Heart right ventricle (tissue), 16 donors: Measurements from ENCODE around the gene SAPCD2. TPM values are rescaled to one million over a fixed set of nuclear protein-coding genes. Genes with fewer than 3 reads are reported as not detected.
"Not testable (repeated sequence)": the region's sequence is repeated elsewhere in the genome, so short reads cannot be mapped to it uniquely, and the experiment has no call there.

Experiments used
- ATAC-seq, 8 donors: fragments of 200-7000 bp; cut with Tn5 transposase; one replicate each; pipeline ENCODE4 v1.9.1; 2020; ENCODE audit warnings: mild to moderate bottlenecking in 8 of 8, moderate library complexity in 8 of 8, moderate number of reproducible peaks in 1 of 8
- DNase-seq, 2 donors: peaks; one replicate each; pipeline ENCODE4 v3.0.0-alpha.2; 2020
- H3K27ac ChIP-seq, 10 donors: fragments of 200-600 bp; sonication (generic) in 2 of 10; one replicate each; pipeline versions ENCODE4 v1.5.0 to v1.8.0; 2020 to 2022; ENCODE audit warnings: mild to moderate bottlenecking in 3 of 10
- H3K27me3 ChIP-seq, 7 donors: fragments of 200-600 bp; one replicate each; pipeline ENCODE4 v1.8.0; 2021 to 2022; ENCODE audit warnings: mild to moderate bottlenecking in 2 of 7
- H3K36me3 ChIP-seq, 9 donors: fragments of 200-600 bp; sonication (generic) in 1 of 9; one replicate each; pipeline versions ENCODE4 v1.5.0 to v1.8.0; 2020 to 2022; ENCODE audit warnings: mild to moderate bottlenecking in 2 of 9
- H3K4me1 ChIP-seq, 9 donors: fragments of 200-600 bp; sonication (generic) in 1 of 9; one replicate each; pipeline versions ENCODE4 v1.5.0 to v1.8.0; 2020 to 2022; ENCODE audit warnings: mild to moderate bottlenecking in 4 of 9
- H3K4me3 ChIP-seq, 10 donors: fragments of 200-600 bp; sonication (generic) in 2 of 10; one replicate each; pipeline versions ENCODE4 v1.5.0 to v1.8.0; 2020 to 2022; ENCODE audit warnings: mild to moderate bottlenecking in 7 of 10, moderate library complexity in 2 of 10
- H3K9me3 ChIP-seq, 11 donors: fragments of 200-600 bp in 10 of 11; sonication (generic) in 2 of 11; one replicate each; pipeline versions ENCODE4 v1.5.0 to v1.8.0; 2013 to 2022; ENCODE audit warnings: mild to moderate bottlenecking in 2 of 11, control low read depth in 1 of 11, moderate library complexity in 1 of 11
- WGBS, 2 donors: extraction: QIAGEN DNeasy Blood & Tissue Kit; methylation state at CpG; one replicate each; pipeline ENCODE4 v1.1.7; 2013; ENCODE audit warnings: inconsistent platforms in 1 of 2; 5-methylcytosine and 5-hydroxymethylcytosine counted together
- intact Hi-C, 10 donors: fragments of 100-400 bp; cut with DNase I; formaldehyde crosslinking; loops; one replicate each; pipeline versions ENCODE4 v1.11.1 to v1.14.2; 2022
- long read RNA-seq, 3 donors: library from polyadenylated mRNA; unstranded; transcript quantifications; one replicate each; pipeline ENCODE4 v2.0.0, GENCODE V29; 2020 to 2021
- polyA plus RNA-seq, 2 donors: library from polyadenylated mRNA; stranded (reverse); fragments of 200-250 nt; gene quantifications; one replicate each; pipeline ENCODE4 v1.2.3, GENCODE V29; 2013
- total RNA-seq, 10 donors: library from RNA; stranded (reverse); fragmentation: NEBNext Ultra II Directional in 3 of 10; extraction: Animal tissue kit (Norgen Biotek cat#: 25700) in 3 of 10; gene quantifications; one replicate each; pipeline versions ENCODE4 v1.2.1 to v1.2.4, GENCODE V29; 2021 to 2023
- TF ChIP-seq, protein P1 (sequence below), 9 donors: fragments of 200-600 bp; sonication (generic) in 2 of 9; IDR thresholded peaks; one replicate each; pipeline versions ENCODE4 v1.5.0 to v1.8.0; 2021 to 2022; ENCODE audit warnings: antibody characterized with exemption in 9 of 9, mild to moderate bottlenecking in 5 of 9, moderate library complexity in 1 of 9
- donor health status: Arrhythmogenic right ventricular cardiomyopathy.
- donor health status: ischemic (EF 13 %, LVEDD 7.1; RV severe dilation, severe dysfunction).
- donor health status: healthy with polysubstance abuse.
- donor health status: DM: no; HTN: yes; CAD: no.
- donor health status: DM: no; HTN: no; CAD: no.
- donor health status: ischemic (EF 25% LVEDD 6.9; RV normal size, moderate dysfunction).
- donor health status: ischemic (EF 25% LVEDD 5.7; RV mildly dilated, moderate dysfunction).
- donor health status: healthy.
- donor health status: DM: yes; HTN: yes; CAD: no.
- donor health status: Ischemic cardiomyopathy.
- donor health status: ischemic (EF 35%, LVEDD 5.7; RV mildly dilated, moderate dysfunction).
- donor health status: nonischemic (EF 11% LVEDD 7.7; RV severe dilation, severe dysfunction).
- donor health status: DM: yes; HTN: yes; CAD: no.
- donor health status: PGD.
- donor health status: ischemic (EF 29% LVEDD 5.4; RV normal size, mild dysfunction).
- donor health status: nonischemic (EF 23%, LVEDD 6.1; RV moderate dilation, normal function).

The SAPCD2 gene
- 1 to 10 TPM in 1 of 10 donors, under 1 TPM in 8, not detected in 1; 0.06 to 1.1 (median 0.11) TPM for total RNA-seq
- under 1 TPM; 0.15 to 0.23 TPM for polyA plus RNA-seq
- long read RNA-seq, donor 1, partial matches to known transcripts = 0 of 1 reads
- long read RNA-seq, donor 1, other reads (novel, unspliced or antisense) = 1 of 1 reads
- long read RNA-seq, donor 2, partial matches to known transcripts = 0 of 1 reads
- long read RNA-seq, donor 2, other reads (novel, unspliced or antisense) = 1 of 1 reads
- long read RNA-seq, donor 3 = 0 reads

GRCh38 chr9:137070201-137070905 lies at the start of gene SAPCD2:
Gene SAPCD2, minus strand, starts transcription at chr9:137070557. Its CDS starts 97 bp downstream, at chr9:137070460.
- ATAC-seq = peak; percentile 88 to 97 (median 94)
- Histone ChIP-seq H3K36me3 (no peaks in the 10 kb centered on the region), H3K27ac (peak within 1 kb of the TSS; percentile 59 to 86 (median 82)), H3K4me3 (peak within 1 kb of the TSS in 9 of 10 donors; percentile 12 to 58 (median 50)), H3K27me3 (peaks cover 0 to 15% (median 9%) of the 10 kb centered on the region in 7 donors), H3K9me3 (no peaks in the 10 kb centered on the region), H3K4me1 (peaks cover 7 to 45% (median 16%) of the 10 kb centered on the region in 9 donors)
- intact Hi-C loops = loop anchor here in 1 of 10 donors (1.0 kb wide), 1 partner anchor 24 kb away; the partner anchor contains the start of gene NPDC1
- TF ChIP-seq, protein P1, sequence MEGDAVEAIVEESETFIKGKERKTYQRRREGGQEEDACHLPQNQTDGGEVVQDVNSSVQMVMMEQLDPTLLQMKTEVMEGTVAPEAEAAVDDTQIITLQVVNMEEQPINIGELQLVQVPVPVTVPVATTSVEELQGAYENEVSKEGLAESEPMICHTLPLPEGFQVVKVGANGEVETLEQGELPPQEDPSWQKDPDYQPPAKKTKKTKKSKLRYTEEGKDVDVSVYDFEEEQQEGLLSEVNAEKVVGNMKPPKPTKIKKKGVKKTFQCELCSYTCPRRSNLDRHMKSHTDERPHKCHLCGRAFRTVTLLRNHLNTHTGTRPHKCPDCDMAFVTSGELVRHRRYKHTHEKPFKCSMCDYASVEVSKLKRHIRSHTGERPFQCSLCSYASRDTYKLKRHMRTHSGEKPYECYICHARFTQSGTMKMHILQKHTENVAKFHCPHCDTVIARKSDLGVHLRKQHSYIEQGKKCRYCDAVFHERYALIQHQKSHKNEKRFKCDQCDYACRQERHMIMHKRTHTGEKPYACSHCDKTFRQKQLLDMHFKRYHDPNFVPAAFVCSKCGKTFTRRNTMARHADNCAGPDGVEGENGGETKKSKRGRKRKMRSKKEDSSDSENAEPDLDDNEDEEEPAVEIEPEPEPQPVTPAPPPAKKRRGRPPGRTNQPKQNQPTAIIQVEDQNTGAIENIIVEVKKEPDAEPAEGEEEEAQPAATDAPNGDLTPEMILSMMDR (IDR thresholded peaks at IDR 0.05) = no peak
- 1% methylated on average over 74 of the region's 74 CpGs for WGBS, 2 donors
- DNase-seq = peak; percentile 87 to 88

- H3K4me1 ChIP-seq = peaks cover 14 to 38% (median 23%) of the 10 kb centered on the region in 9 donors
- WGBS, 2 donors = 83 to 88% methylated on average over 12 of the region's 12 CpGs
- intact Hi-C loops = loop anchor here in 3 of 10 donors (1.0 to 5.0 kb wide), 3 partner anchors 109 to 119 kb away; partner anchors contain the start of genes RNF224 (in 2 of the 3) and CYSRT1 (in 1 of the 3)
- not testable (repeated sequence) for H3K4me3 ChIP-seq, DNase-seq, H3K27ac ChIP-seq, H3K36me3 ChIP-seq, H3K9me3 ChIP-seq, ATAC-seq, H3K27me3 ChIP-seq
Observed at GRCh38 chr9:137118092-137118603, 47.8 kb upstream of the SAPCD2 start.

GRCh38 chr9:137117269-137117731 lies 46.9 kb upstream of the SAPCD2 start:
- Histone ChIP-seq H3K27ac (peak overlapping the region in 9 of 10 donors; percentile 31 to 88 (median 67)), H3K36me3 (peaks cover 0 to 10% (median 6%) of the 10 kb centered on the region in 9 donors), H3K9me3 (no peaks in the 10 kb centered on the region), H3K4me3 (no peak overlapping the region), H3K4me1 (peaks cover 14 to 40% (median 23%) of the 10 kb centered on the region in 9 donors), H3K27me3 (no peaks in the 10 kb centered on the region)
- DNase-seq (no peak), ATAC-seq (peak in 2 of 8 donors; percentile 2 to 19)
- TF ChIP-seq, protein P1 (IDR thresholded peaks at IDR 0.05) = no peak
- intact Hi-C loops = loop anchor here in 3 of 10 donors (2.0 to 5.0 kb wide), 3 partner anchors 110 to 120 kb away; partner anchors contain the start of genes RNF224 (in 2 of the 3) and CYSRT1 (in 1 of the 3)
- WGBS, 2 donors = 76 to 81% methylated on average over 15 of the region's 15 CpGs

- Histone ChIP-seq H3K27ac (peak overlapping the region in 9 of 10 donors; percentile 43 to 95 (median 67)), H3K27me3 (no peaks in the 10 kb centered on the region), H3K4me3 (no peak overlapping the region), H3K9me3 (no peaks in the 10 kb centered on the region), H3K36me3 (peaks cover 0 to 16% (median 11%) of the 10 kb centered on the region in 9 donors), H3K4me1 (peaks cover 13 to 40% (median 23%) of the 10 kb centered on the region in 9 donors)
- no peak for DNase-seq
- peak in 2 of 8 donors; percentile 5 to 38 for ATAC-seq
- intact Hi-C loops = loop anchor here in 3 of 10 donors (2.0 to 5.0 kb wide), 3 partner anchors 110 to 121 kb away; partner anchors contain the start of genes RNF224 (in 2 of the 3) and CYSRT1 (in 1 of the 3)
- WGBS, 2 donors = 33 to 36% methylated on average over 17 of the region's 17 CpGs
- TF ChIP-seq, protein P1 (IDR thresholded peaks at IDR 0.05) = no peak
Observed at GRCh38 chr9:137116728-137117127, 46.4 kb upstream of the SAPCD2 start.
